OCI-LY1 (cell line): ENCODE results near the gene TRIP6.
"Not testable (repeated sequence)": the region's sequence is repeated elsewhere in the genome, so short reads cannot be mapped to it uniquely, and the experiment has no call there.

Experiments used
- H2AFZ ChIP-seq: fragments of 200-600 bp; sonication (generic), shearing (Covaris generic); 2 replicates; pipeline ENCODE4 v1.6.0; 2014; ENCODE audit warnings: antibody characterized with exemption, mild to moderate bottlenecking, low read length
- H3F3A ChIP-seq: fragments of 200-600 bp; sonication (generic), shearing (Covaris generic); 2 replicates; pipeline ENCODE4 v1.6.0; 2014; ENCODE audit warnings: mild to moderate bottlenecking, antibody characterized with exemption, low read length, moderate library complexity; ENCODE audit not compliant: insufficient read depth
- H3K27ac ChIP-seq: fragments of 200-600 bp; sonication (generic); 2 replicates; pipeline ENCODE4 v1.5.1; 2014; ENCODE audit warnings: low read length, mixed run types, mild to moderate bottlenecking, low read depth; ENCODE audit not compliant: poor library complexity, severe bottlenecking
- H3K27me3 ChIP-seq: fragments of 200-600 bp; sonication (generic); 2 replicates; pipeline ENCODE4 v1.6.0; 2014; ENCODE audit warnings: antibody characterized with exemption, mild to moderate bottlenecking, low read length, moderate library complexity; ENCODE audit not compliant: insufficient read depth
- H3K36me3 ChIP-seq: fragments of 200-600 bp; sonication (generic); 2 replicates; pipeline ENCODE4 v1.6.1; 2014; ENCODE audit warnings: mild to moderate bottlenecking, antibody characterized with exemption, low read length, moderate library complexity, mixed read lengths; ENCODE audit not compliant: insufficient read depth
- H3K4me1 ChIP-seq: fragments of 200-600 bp; sonication (generic); 2 replicates; pipeline ENCODE4 v1.5.1; 2014; ENCODE audit warnings: mild to moderate bottlenecking, low read length, moderate library complexity; ENCODE audit not compliant: insufficient read depth, severe bottlenecking
- H3K4me2 ChIP-seq: fragments of 200-600 bp; sonication (generic), shearing (Covaris generic); 2 replicates; pipeline ENCODE4 v1.6.1; 2014; ENCODE audit warnings: low read length
- H3K4me3 ChIP-seq: fragments of 200-600 bp; sonication (generic); 2 replicates; pipeline ENCODE4 v1.5.1; 2014; ENCODE audit warnings: low read length, low read depth, mild to moderate bottlenecking, mixed read lengths; ENCODE audit not compliant: poor library complexity, severe bottlenecking
- H3K79me2 ChIP-seq: fragments of 200-600 bp; shearing (Covaris generic); 2 replicates; pipeline ENCODE4 v1.6.1; 2016; ENCODE audit warnings: mixed run types, low read length, mixed read lengths; ENCODE audit not compliant: insufficient read depth
- H3K9ac ChIP-seq: fragments of 200-600 bp; sonication (generic), shearing (Covaris generic); 2 replicates; pipeline ENCODE4 v1.6.1; 2014; ENCODE audit warnings: mild to moderate bottlenecking, low read length, mixed read lengths
- H3K9me2 ChIP-seq: fragments of 200-600 bp; sonication (generic), shearing (Covaris generic); 2 replicates; pipeline ENCODE4 v1.6.1; 2014; ENCODE audit warnings: low read depth, mild to moderate bottlenecking, low read length, mixed read lengths
- H3K9me3 ChIP-seq: fragments of 200-600 bp; shearing (Covaris generic); 2 replicates; pipeline ENCODE4 v1.6.1; 2014; ENCODE audit warnings: low read length, mixed read lengths
- H4K20me1 ChIP-seq: fragments of 200-600 bp; sonication (generic), shearing (Covaris generic); 2 replicates; pipeline ENCODE4 v1.6.0; 2016; ENCODE audit warnings: mild to moderate bottlenecking, low read length; ENCODE audit not compliant: insufficient read depth
- EZH2 ChIP-seq: fragments of 200-600 bp; sonication (generic), shearing (Covaris generic); IDR thresholded peaks from 2 replicates; pipeline ENCODE4 v1.8.0; 2017; ENCODE audit warnings: borderline replicate concordance, mixed run types, mild to moderate bottlenecking, antibody characterized with exemption, low read length, moderate library complexity, mixed read lengths
- TF ChIP-seq, protein P1 (sequence below): fragments of 200-600 bp; sonication (generic), shearing (Covaris generic); IDR thresholded peaks from 2 replicates; pipeline ENCODE4 v1.5.1; 2017; ENCODE audit warnings: mild to moderate bottlenecking, antibody characterized with exemption, low read length, moderate library complexity, mixed read lengths

The TRIP6 gene

DNA sequence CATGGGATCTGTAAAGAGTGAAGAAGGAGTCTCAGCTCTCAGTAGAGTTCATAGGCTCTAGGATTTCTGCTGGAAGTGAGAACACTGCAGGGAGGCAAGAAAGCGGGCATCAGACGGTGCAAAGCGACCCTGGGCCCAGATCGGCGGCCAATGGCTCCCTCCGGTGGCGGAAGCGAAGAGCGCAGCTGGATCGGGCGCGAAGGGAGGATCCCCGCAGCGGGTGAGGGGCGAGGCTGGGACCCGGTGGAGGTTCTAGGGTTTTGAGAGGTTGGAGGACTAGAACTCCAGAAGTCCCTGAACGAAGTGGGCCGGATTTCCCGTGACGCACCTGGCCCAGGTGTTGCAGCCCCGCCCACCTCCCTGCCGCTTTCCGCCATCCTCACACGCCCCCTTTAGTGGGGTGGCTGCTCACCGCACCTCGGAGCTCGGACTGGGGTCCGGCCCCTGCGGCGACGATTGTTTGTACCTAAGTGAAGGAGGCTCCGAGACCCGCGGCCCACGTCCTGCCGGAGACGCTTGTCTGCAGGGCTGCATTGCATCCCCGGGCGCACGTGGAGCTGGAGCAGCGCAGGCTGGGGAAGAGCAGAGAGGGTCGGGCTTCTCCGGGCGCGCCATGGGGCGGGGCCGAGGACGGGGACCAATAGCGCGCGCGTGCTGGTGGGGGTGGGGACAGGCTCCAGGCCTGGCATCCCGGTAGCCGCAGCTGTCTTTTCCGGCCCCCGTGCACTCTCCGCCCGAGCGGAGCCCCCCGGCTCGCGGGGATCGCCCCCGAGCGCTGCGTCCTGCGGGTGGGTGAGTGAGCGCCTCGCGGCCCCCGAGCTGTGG is 14.9 kb upstream of the TRIP6 start, which contains the start of gene SLC12A9:
SLC12A9 (plus strand) TSS at position 666 of the 825 bp plus-strand sequence. CDS start 1,485 bp downstream, outside the sequence.
- TF ChIP-seq, protein P1, sequence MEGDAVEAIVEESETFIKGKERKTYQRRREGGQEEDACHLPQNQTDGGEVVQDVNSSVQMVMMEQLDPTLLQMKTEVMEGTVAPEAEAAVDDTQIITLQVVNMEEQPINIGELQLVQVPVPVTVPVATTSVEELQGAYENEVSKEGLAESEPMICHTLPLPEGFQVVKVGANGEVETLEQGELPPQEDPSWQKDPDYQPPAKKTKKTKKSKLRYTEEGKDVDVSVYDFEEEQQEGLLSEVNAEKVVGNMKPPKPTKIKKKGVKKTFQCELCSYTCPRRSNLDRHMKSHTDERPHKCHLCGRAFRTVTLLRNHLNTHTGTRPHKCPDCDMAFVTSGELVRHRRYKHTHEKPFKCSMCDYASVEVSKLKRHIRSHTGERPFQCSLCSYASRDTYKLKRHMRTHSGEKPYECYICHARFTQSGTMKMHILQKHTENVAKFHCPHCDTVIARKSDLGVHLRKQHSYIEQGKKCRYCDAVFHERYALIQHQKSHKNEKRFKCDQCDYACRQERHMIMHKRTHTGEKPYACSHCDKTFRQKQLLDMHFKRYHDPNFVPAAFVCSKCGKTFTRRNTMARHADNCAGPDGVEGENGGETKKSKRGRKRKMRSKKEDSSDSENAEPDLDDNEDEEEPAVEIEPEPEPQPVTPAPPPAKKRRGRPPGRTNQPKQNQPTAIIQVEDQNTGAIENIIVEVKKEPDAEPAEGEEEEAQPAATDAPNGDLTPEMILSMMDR: peak; percentile 99
- no peak for TF ChIP-seq EZH2
- peak within 1 kb of the TSS; percentile 73 for H2AFZ ChIP-seq

DNA sequence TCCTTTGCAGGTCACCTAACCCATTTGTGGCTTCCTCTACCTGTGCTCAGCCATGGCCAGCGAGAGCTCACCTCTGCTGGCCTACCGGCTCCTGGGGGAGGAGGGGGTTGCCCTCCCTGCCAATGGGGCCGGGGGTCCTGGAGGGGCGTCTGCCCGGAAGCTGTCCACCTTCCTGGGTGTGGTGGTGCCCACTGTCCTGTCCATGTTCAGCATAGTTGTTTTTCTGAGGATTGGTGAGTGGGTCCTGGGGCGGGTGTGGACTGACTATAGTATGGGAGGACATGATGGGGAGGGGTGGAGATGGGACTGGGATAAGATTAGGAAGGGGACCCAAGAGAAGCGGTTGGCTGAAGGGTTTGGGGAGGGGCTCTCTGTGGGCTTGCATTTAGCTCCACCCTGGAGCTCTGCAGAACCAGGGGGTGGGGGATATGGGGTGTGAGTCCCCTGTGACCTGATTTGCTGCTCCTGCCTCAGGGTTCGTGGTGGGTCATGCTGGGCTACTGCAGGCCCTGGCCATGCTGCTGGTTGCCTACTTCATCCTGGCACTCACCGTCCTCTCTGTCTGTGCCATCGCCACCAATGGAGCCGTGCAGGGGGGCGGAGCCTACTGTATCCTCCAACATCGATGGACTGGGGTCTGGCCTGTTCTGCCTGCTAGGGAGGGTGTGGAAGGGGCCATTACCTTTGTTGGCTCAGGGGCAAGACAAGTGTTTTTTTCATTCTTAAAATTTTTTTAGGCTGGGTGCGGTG is 12.9 kb upstream of the TRIP6 start:
- H3K9ac ChIP-seq: no peak overlapping the region
- no peak for TF ChIP-seq EZH2
- TF ChIP-seq, protein P1: no peak
- H3K36me3 ChIP-seq: no peaks in the 10 kb centered on the region
- no peak overlapping the region for H2AFZ ChIP-seq
- no peak overlapping the region for H3K4me2 ChIP-seq
- peaks cover 12% of the 10 kb centered on the region for H3K4me1 ChIP-seq
- no peaks in the 10 kb centered on the region for H3F3A ChIP-seq
- H3K27me3 ChIP-seq: no peaks in the 10 kb centered on the region
- H3K9me2 ChIP-seq: no peaks in the 10 kb centered on the region
- H3K79me2 ChIP-seq: no peaks in the 10 kb centered on the region
- no peaks in the 10 kb centered on the region for H4K20me1 ChIP-seq
- no peaks in the 10 kb centered on the region for H3K9me3 ChIP-seq
- H3K4me3 ChIP-seq: no peak overlapping the region
- H3K27ac ChIP-seq: no peak overlapping the region

More for the DNA sequence above, 14.9 kb upstream of the TRIP6 start, which contains the start of gene SLC12A9:
- peak within 1 kb of the TSS; percentile 73 for H3K4me3 ChIP-seq
- H3K27ac ChIP-seq: peak within 1 kb of the TSS; percentile 1
- H3K9me3 ChIP-seq: no peaks in the 10 kb centered on the region
- H3K27me3 ChIP-seq: no peaks in the 10 kb centered on the region
- H3K4me2 ChIP-seq: peak within 1 kb of the TSS; percentile 91
- peaks cover 12% of the 10 kb centered on the region for H3K4me1 ChIP-seq
- H3K79me2 ChIP-seq: no peaks in the 10 kb centered on the region
- H3K9ac ChIP-seq: peak within 1 kb of the TSS; percentile 75
- no peaks in the 10 kb centered on the region for H3K9me2 ChIP-seq
- no peaks in the 10 kb centered on the region for H3K36me3 ChIP-seq
- H4K20me1 ChIP-seq: no peaks in the 10 kb centered on the region
- no peaks in the 10 kb centered on the region for H3F3A ChIP-seq

DNA sequence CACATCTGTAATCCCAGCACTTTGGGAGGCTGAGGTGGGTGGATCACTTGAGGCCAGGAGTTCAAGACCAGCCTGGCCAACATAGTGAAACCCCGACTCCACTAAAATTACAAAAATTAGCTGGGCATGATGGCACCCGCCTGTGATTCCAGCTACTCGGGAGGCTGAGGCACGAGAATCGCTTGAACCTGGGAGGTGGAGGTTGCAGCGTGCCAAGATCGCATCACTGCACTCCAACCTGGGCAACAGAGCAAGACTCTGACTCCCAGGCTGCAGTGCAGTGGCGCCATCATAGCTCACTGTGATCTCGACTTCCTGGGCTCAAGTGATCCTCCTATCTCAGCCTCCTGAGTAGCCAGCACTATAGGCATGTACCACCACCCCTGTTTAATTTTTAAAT is 12.3 kb upstream of the TRIP6 start:
- H3K4me1 ChIP-seq: peaks cover 12% of the 10 kb centered on the region
- not testable (repeated sequence) for H3K4me2 ChIP-seq, H3F3A ChIP-seq, H2AFZ ChIP-seq, H3K27me3 ChIP-seq, H3K9ac ChIP-seq, H3K4me3 ChIP-seq, H3K9me2 ChIP-seq, H3K9me3 ChIP-seq, H3K79me2 ChIP-seq, H3K27ac ChIP-seq, H4K20me1 ChIP-seq, H3K36me3 ChIP-seq
